CD4-positive, alpha-beta T cell (primary cell): ENCODE results near the gene MITF. TPM values are rescaled to one million over a fixed set of nuclear protein-coding genes. Genes with fewer than 3 reads are reported as not detected.

Source experiments
- ATAC-seq: fragments of 200-7000 bp; cut with Tn5 transposase; one replicate; pipeline ENCODE4 v1.10.0; 2022; ENCODE audit warnings: mild to moderate bottlenecking; ENCODE audit not compliant: poor library complexity
- CTCF ChIA-PET: fragments of 350-600 bp; sonication (Branson Sonifier 250); formaldehyde crosslinking; loops from one replicate; lab custom pipeline; 2021; ENCODE audit warnings: antibody characterized with exemption, inconsistent platforms; lab: Charles Lee
- POLR2A ChIA-PET: fragments of 350-600 bp; sonication (Branson Sonifier 250); formaldehyde crosslinking; loops from one replicate; lab custom pipeline; 2021; ENCODE audit warnings: antibody characterized with exemption, inconsistent platforms; lab: Charles Lee
- DNase-seq, 14 experiments: peaks; one replicate each; pipeline ENCODE4 v3.0.0-alpha.2; 2013 to 2020; ENCODE audit warnings: mixed read lengths in 2 of 14
- H3K27ac ChIP-seq, 2 donors: one replicate each; pipeline versions ENCODE4 v1.5.1 to v1.7.0; 2013; ENCODE audit warnings: low read length in 2 of 2, low read depth in 1 of 2, mild to moderate bottlenecking in 1 of 2
- H3K27me3 ChIP-seq, 2 experiments: 1 replicate in 1 of 2; 2 replicates in 1 of 2; pipeline versions ENCODE4 v1.6.1 to v1.7.0; 2013; ENCODE audit warnings: low read length in 2 of 2, control low read depth in 1 of 2, mild to moderate bottlenecking in 1 of 2, moderate library complexity in 1 of 2; ENCODE audit not compliant: insufficient read depth in 2 of 2, control insufficient read depth in 1 of 2
- H3K36me3 ChIP-seq: one replicate; pipeline ENCODE4 v1.6.1; 2013; ENCODE audit warnings: low read length, control low read depth; ENCODE audit not compliant: insufficient read depth
- H3K4me1 ChIP-seq: one replicate; pipeline ENCODE4 v1.6.1; 2013; ENCODE audit warnings: low read length, control low read depth; ENCODE audit not compliant: insufficient read depth
- H3K4me3 ChIP-seq: one replicate; pipeline ENCODE4 v1.5.1; 2013; ENCODE audit warnings: mild to moderate bottlenecking, low read length, moderate library complexity
- H3K9me3 ChIP-seq, 2 experiments: 1 replicate in 1 of 2; 2 replicates in 1 of 2; pipeline versions ENCODE4 v1.6.1 to v1.7.0; 2013; ENCODE audit warnings: low read length in 2 of 2, mild to moderate bottlenecking in 2 of 2, control low read depth in 1 of 2, moderate library complexity in 1 of 2; ENCODE audit not compliant: control insufficient read depth in 1 of 2, insufficient read depth in 1 of 2
- H3K27ac Mint-ChIP-seq: one replicate; pipeline ENCODE4 v1.8.0; 2020; ENCODE audit warnings: mixed read lengths
- H3K27me3 Mint-ChIP-seq: one replicate; pipeline ENCODE4 v1.8.0; 2021; ENCODE audit warnings: mixed read lengths
- H3K36me3 Mint-ChIP-seq: one replicate; pipeline ENCODE4 v1.8.0; 2021; ENCODE audit warnings: low read depth, mixed read lengths
- H3K4me1 Mint-ChIP-seq: one replicate; pipeline ENCODE4 v1.8.0; 2021; ENCODE audit warnings: low read depth, mixed read lengths
- H3K4me3 Mint-ChIP-seq: one replicate; pipeline ENCODE4 v1.8.0; 2020; ENCODE audit warnings: mild to moderate bottlenecking, mixed read lengths
- H3K9me3 Mint-ChIP-seq: one replicate; pipeline ENCODE4 v1.8.0; 2020; ENCODE audit warnings: mixed read lengths
- intact Hi-C, 2 experiments: fragments of 100-400 bp; cut with DNase I in 1 of 2; cut with micrococcal nuclease in 1 of 2; formaldehyde crosslinking; loops; one replicate each; pipeline versions ENCODE4 v1.15.1 to v1.9.0; 2023 to 2025; cut with DNase I, micrococcal nuclease
- total RNA-seq, 174 experiments: library from RNA in 2 of 174; stranded (reverse) in 2 of 174; gene quantifications; one replicate each; pipeline ENCODE4 v1.2.3 and lab custom pipeline; 2021 to 2026
- TF ChIP-seq, protein P1 (sequence below): fragments of 200-600 bp; IDR thresholded peaks from one replicate; pipeline ENCODE4 v1.8.0; 2022; ENCODE audit warnings: antibody characterized with exemption, mild to moderate bottlenecking

MITF gene
- total RNA-seq, 2 experiments from 2014 or later: not detected

DNA sequence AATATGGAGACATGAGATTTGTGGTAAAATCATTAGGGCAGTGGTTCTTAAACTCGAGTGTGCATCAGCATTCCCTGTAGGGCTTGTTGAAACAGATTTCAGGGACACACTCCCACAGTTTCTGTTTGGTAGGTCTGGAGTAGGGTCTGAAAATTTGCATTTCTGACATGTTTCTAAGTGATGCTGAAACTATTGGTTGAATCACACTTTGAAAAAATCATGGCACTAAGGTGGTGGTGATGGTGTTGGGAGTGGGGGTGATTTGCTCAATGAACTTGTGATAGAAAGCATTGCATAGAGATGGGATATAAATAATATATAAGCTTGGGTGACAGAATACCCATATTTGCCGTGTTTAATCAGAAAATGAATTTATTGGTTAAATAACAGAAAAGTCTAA, 11.3 kb downstream of the MITF start:
- intact Hi-C loops: no loop called here
- Mint-ChIP-seq H3K36me3 (no peaks in the 10 kb centered on the region), H3K4me3 (no peak overlapping the region), H3K27ac (no peak overlapping the region), H3K4me1 (peaks cover 10% of the 10 kb centered on the region), H3K9me3 (peaks cover 4% of the 10 kb centered on the region), H3K27me3 (no peaks in the 10 kb centered on the region)
- CTCF ChIA-PET: no interaction called here
- Histone ChIP-seq H3K27me3 (no peaks in the 10 kb centered on the region), H3K4me3 (no peak overlapping the region), H3K27ac (no peak overlapping the region), H3K9me3 (peaks cover 0 to 10% of the 10 kb centered on the region in 2 experiments), H3K36me3 (no peaks in the 10 kb centered on the region), H3K4me1 (peaks cover 2% of the 10 kb centered on the region)
- ATAC-seq (no peak), DNase-seq (no peak)
- TF ChIP-seq, protein P1, sequence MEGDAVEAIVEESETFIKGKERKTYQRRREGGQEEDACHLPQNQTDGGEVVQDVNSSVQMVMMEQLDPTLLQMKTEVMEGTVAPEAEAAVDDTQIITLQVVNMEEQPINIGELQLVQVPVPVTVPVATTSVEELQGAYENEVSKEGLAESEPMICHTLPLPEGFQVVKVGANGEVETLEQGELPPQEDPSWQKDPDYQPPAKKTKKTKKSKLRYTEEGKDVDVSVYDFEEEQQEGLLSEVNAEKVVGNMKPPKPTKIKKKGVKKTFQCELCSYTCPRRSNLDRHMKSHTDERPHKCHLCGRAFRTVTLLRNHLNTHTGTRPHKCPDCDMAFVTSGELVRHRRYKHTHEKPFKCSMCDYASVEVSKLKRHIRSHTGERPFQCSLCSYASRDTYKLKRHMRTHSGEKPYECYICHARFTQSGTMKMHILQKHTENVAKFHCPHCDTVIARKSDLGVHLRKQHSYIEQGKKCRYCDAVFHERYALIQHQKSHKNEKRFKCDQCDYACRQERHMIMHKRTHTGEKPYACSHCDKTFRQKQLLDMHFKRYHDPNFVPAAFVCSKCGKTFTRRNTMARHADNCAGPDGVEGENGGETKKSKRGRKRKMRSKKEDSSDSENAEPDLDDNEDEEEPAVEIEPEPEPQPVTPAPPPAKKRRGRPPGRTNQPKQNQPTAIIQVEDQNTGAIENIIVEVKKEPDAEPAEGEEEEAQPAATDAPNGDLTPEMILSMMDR: no peak
- POLR2A ChIA-PET: no interaction called here

DNA sequence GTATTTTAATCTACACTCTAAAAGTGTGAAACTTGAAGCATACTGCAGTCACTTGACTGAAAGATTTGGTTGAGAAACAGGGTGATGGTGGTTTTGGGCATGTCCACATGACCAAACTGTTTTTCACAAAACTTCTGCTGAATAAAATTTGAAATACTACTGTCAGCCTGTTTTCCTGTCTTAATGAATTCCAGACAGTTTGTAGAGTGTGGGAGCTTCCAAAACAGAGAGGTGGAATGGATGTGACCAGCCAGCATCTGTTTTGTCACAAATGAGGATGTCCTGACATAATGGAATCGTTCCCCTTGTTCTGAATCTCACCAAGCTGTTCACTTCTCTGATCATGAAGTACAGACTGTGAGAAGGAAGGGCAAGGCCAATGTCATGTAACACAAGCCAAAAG, 11.8 kb downstream of the MITF start:
- Mint-ChIP-seq H3K36me3 (no peaks in the 10 kb centered on the region), H3K4me1 (peaks cover 10% of the 10 kb centered on the region), H3K27ac (no peak overlapping the region), H3K27me3 (no peaks in the 10 kb centered on the region), H3K4me3 (no peak overlapping the region), H3K9me3 (peaks cover 4% of the 10 kb centered on the region)
- Histone ChIP-seq H3K4me1 (peaks cover 2% of the 10 kb centered on the region), H3K36me3 (no peaks in the 10 kb centered on the region), H3K27me3 (no peaks in the 10 kb centered on the region), H3K4me3 (no peak overlapping the region), H3K27ac (no peak overlapping the region), H3K9me3 (peaks cover 0 to 10% of the 10 kb centered on the region in 2 experiments)
- POLR2A ChIA-PET: no interaction called here
- no peak for DNase-seq
- TF ChIP-seq, protein P1: no peak
- no peak for ATAC-seq
- CTCF ChIA-PET: no interaction called here
- intact Hi-C loops: no loop called here

DNA sequence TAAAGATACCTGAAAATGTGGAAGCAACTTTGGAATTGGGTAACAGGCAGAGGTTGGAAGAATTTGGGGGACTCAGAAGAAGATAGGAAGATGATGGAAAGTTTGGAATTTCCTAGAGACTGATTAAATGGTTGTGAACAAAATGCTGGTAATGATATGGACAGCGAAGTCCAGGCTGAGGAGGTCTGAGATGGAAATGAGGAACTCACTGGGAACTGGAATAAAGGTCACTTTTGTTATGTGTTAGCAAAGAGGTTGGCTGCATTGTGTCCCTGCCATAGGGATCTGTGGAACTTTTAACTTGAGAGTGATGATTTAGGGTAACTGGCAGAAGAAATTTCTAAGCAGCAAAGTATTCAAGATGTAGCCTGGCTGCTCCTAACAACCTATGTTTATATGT, 13.0 kb downstream of the MITF start:
- Histone ChIP-seq H3K9me3 (peaks cover 0 to 10% of the 10 kb centered on the region in 2 experiments), H3K4me1 (peaks cover 2% of the 10 kb centered on the region), H3K27me3 (no peaks in the 10 kb centered on the region), H3K4me3 (no peak overlapping the region), H3K36me3 (no peaks in the 10 kb centered on the region), H3K27ac (no peak overlapping the region)
- Mint-ChIP-seq H3K36me3 (no peaks in the 10 kb centered on the region), H3K4me1 (peaks cover 9% of the 10 kb centered on the region), H3K27ac (no peak overlapping the region), H3K4me3 (no peak overlapping the region), H3K9me3 (peaks cover 4% of the 10 kb centered on the region), H3K27me3 (no peaks in the 10 kb centered on the region)
- intact Hi-C loops: no loop called here
- TF ChIP-seq, protein P1: no peak
- ChIA-PET CTCF (no interaction called here), POLR2A (no interaction called here)
- ATAC-seq: no peak
- DNase-seq: no peak
